NCI-H2171 treated with DMSO at 0.1 percent for 48 hours (cell line): Measurements from ENCODE around the gene PKP4.
A peak's percentile ranks its signal among the peaks of the same experiment; 100 is the strongest.
"Not testable (repeated sequence)": the region's sequence is repeated elsewhere in the genome, so short reads cannot be mapped to it uniquely, and the experiment has no call there.

Experiments used
- DNase-seq: peaks from one replicate; lab custom pipeline; 2025; lab: John Stamatoyannopoulos, UW

Gene PKP4

GRCh38 chr2:158473300-158473699 lies 16.5 kb downstream of the PKP4 start:
- not testable (repeated sequence) for DNase-seq

GRCh38 chr2:158473719-158474392 lies 17.1 kb downstream of the PKP4 start:
- no peak for DNase-seq

DNA sequence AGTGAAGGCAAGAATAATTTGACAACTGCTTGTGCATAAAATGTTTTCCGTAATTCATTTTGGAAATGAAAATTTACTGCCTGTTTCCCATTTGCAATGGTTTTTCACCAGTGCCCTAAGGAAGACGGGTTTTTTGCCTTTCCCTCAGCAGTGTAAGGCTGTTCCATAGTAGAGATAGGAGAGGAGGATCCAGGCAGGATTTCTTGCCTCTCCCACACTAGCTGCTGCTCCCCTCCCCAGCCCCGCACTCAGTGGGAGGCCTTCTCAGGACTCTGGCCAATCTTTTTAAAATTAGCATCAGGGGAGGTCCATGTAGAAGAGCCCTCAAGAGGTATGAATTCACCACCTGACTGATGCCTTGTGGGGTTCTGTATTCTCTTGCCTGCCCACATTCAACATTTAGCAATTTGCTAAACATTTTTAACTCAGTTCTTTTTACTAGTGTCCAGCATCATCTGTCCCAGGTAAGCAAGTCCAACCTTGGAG lies 17.8 kb downstream of the PKP4 start:
- DNase-seq, result not testable (repeated sequence)

DNA sequence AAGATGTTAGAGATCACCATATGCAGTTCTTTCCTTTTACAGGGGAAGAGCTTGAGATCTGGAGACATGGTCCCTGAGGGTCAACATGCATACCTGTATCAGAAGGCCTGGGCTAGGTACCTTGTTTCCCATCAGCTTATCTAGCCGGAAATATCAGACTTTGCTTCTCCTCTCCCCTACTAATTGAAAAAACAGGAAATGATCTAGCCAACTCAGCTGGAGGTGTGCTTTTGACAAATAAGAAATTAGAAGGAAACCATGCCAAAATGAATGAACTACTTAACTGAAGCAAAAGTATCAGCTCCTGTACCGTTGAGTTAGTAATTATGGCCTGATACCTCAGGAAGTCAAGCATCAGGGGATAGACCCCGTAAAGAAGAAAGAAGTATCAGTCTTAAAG lies 20.4 kb downstream of the PKP4 start:
- no peak for DNase-seq

DNA sequence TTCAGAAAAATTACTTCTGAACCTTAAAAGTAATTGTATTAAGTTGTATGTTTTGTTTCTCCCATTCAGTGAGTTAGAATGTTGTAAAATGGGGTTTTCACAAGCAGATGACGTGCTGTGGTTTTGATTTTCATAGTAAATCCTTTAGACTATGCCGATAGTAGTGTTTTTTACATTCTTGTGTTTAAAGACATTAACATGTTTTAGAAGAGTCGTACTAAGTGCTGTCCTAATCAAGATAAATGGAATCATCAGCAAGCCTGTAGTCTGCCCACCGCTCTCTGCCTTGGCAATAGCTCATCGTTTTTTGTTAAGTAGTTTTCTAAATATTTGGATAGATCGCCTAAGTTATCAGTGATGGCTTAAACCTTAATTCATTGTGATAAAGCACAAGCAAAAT lies 21.5 kb downstream of the PKP4 start:
- no peak for DNase-seq

GRCh38 chr2:158478816-158479215 lies 22.1 kb downstream of the PKP4 start:
- DNase-seq, result no peak

- no peak for DNase-seq
These were observed 24.4 kb downstream of the PKP4 start for GRCh38 chr2:158481116-158481515.

DNA sequence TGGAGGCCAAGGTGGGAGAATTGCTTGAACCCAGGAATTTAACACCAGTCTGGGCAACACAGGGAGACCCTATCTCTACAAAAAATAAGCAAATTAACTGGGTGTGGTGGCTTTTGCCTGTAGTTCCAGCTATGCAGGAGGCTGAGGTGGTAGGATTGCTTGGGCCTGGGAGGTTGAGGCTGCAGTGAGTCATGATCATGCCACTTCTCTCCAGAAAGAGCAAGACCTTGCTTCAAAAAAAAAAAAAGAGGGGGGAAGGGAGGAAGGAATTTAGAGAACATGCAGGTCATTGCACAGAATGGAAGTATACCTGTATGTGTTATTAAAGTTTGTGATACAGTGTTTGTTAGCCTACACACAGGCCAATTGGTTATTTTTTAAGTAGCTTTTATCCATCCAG lies 25.8 kb downstream of the PKP4 start:
- DNase-seq, result no peak

DNA sequence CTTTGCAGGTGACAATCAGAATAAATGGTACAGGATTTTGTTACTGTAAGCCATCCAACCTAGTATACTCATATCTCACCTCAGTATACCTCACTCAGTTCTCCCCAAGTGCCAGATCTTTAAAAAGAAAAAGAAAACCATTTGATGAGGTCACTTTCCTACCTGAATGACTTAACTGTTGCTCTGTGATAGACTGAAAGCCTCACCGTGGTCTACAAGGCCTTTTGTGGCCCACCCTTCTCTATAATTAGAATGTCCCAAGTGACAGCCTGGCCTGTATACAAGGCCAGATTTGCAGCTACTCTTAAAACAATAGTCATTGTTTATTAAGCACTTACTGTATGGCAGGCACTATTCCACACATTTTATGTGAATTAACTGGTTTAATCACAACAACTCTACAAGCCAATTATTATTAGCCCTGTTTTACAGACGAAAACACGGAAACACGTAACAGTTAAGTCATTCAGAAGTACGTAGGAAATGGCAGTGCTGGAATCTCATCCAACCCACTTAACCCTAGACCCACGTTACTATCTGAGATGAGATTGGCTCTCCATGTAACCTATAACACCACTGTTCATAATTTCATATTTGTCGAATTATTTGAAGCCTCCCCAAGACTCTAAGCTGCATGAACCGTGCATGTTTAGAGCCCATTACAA lies 28.3 kb downstream of the PKP4 start:
- no peak for DNase-seq

GRCh38 chr2:158486150-158486969 lies 29.6 kb downstream of the PKP4 start:
- no peak for DNase-seq

DNA sequence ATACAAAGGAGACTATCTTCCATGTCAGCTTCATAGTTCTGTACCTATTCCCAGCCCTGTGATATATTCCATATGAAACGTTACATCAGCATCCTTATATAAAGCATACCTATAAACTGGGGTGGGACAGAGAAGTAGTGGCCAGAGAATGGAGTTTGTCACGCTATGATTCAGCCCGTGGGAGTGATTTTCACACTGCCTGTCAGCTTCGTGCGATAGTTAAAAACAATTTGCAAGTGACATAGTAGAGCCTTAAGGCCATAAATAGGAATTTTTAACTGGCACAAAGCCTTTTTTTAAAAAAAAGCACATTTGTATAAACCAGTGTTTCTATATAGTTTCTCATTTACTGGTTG lies 30.2 kb downstream of the PKP4 start:
- no peak for DNase-seq

- DNase-seq, result no peak
These were observed 30.7 kb downstream of the PKP4 start for GRCh38 chr2:158487419-158487818.

GRCh38 chr2:158488442-158489216 lies 31.9 kb downstream of the PKP4 start:
- DNase-seq, result no peak

DNA sequence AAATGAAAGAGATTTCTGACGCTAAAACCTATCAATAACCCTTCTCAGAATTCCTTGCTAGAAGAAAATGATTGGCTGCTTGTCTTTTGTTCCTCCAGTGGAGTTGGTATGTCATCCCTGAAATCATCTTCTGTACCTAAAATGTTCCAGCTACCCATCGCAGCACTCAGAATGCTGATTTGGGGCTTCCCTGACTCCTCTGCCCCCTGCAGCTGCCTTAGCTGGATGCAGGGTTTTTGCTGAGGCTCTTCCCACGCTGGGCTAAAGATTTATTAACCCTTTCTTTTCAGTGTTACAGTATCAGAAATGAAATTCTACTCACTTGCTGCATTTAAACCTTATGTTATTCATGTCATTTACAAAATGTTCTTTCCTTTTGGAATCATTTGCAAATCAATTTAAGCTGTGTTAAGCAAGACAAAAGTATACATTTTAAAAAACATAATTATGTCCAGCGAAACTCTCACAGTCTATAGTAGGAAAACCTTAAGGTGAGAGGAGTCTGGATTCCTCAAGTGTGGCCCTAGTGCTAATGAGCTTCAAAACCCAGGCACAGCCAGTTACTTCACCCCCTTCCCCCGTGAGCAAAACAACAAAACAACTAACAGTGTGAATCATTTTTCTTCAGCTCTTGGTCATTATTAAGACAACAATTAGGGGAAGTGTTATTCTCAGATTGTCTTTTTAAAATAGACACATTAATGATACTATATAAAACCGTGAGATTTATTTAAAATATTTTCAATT lies 32.8 kb downstream of the PKP4 start:
- no peak for DNase-seq

DNA sequence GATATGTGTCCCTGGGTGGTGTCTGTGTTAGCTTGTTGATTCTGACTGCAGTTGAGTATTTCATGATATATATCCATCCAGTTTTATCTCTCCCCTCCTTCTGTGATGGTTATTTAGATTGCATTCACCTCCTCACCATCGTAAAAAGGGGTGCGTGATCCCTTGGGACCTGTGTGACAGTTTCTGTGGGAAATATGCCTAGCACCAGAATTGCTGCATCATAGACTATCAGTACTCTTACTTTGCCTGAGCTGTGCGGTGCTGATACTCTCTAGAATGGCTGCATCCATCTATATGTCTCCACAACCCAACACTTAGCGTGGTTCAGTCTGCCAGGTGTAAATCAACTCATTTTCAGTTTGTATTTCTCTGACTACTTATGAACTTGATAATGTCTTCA lies 34.3 kb downstream of the PKP4 start:
- no peak for DNase-seq

- peak; percentile 83 for DNase-seq
These were observed 36.7 kb downstream of the PKP4 start for GRCh38 chr2:158493458-158493857.

DNA sequence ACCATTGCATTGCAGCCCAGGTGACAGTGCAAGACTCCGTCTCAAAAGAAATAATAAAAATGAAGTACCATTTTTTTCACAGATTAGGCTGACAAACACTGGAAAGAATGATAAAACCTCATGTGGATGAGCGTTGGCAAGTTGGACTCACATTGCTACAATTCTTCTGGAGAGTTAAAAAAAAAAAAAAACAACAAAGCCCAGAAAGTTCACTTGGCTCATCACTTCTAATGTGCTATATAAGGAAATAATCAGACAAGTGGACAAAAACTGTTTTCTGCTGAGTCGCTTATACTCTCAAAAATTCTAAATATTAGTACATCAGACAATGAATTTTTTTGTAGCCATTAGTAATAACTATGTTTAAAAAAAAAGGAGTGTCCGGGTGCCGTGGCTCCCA lies 38.4 kb downstream of the PKP4 start:
- DNase-seq, result no peak

- DNase-seq, result no peak
These were observed 40.2 kb downstream of the PKP4 start for GRCh38 chr2:158496986-158497385.

GRCh38 chr2:158497486-158497885 lies 40.7 kb downstream of the PKP4 start:
- no peak for DNase-seq

- peak; percentile 24 for DNase-seq
These were observed 41.4 kb downstream of the PKP4 start for GRCh38 chr2:158498043-158498748.

- DNase-seq, result no peak
These were observed 42.0 kb downstream of the PKP4 start for GRCh38 chr2:158498749-158499136.
